GM13977 (cell line): ENCODE results near the gene SPINK9.

Experiments
- DNase-seq: peaks from one replicate; pipeline ENCODE4 v3.0.0; 2012; ENCODE audit warnings: low spot score
- CTCF ChIP-seq: IDR thresholded peaks from 2 replicates; pipeline ENCODE4 v1.5.1; 2012; ENCODE audit warnings: mild to moderate bottlenecking, control low read depth; ENCODE audit not compliant: insufficient read depth; ENCODE audit errors: extremely low read depth, missing control alignments
- in situ Hi-C: fragments of 300-500 bp; cut with MboI; formaldehyde crosslinking; loops from one replicate; pipeline ENCODE4 v1.12.0; 2022; ENCODE audit warnings: low sequenced_read_pairs, low pct_unique_long_range_greater_than_20kb, mixed read lengths, inconsistent platforms; ENCODE audit not compliant: unreplicated experiment

SPINK9 gene, protein sequence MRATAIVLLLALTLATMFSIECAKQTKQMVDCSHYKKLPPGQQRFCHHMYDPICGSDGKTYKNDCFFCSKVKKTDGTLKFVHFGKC

GRCh38 chr5:148335259-148335658, at the start of gene SPINK9:
SPINK9 (plus strand) TSS chr5:148335559; CDS start chr5:148335614, 55 bp downstream.
- no peak for TF ChIP-seq CTCF
- DNase-seq: no peak
- in situ Hi-C loops: no loop called here

GRCh38 chr5:148290271-148291195, 44.8 kb upstream of the SPINK9 start:
- DNase-seq: peak; percentile 5
- in situ Hi-C loops: no loop called here
- peak; percentile 51 for TF ChIP-seq CTCF

GRCh38 chr5:148297731-148298130, 37.6 kb upstream of the SPINK9 start:
- no peak for TF ChIP-seq CTCF
- DNase-seq: no peak
- in situ Hi-C loops: no loop called here

DNA sequence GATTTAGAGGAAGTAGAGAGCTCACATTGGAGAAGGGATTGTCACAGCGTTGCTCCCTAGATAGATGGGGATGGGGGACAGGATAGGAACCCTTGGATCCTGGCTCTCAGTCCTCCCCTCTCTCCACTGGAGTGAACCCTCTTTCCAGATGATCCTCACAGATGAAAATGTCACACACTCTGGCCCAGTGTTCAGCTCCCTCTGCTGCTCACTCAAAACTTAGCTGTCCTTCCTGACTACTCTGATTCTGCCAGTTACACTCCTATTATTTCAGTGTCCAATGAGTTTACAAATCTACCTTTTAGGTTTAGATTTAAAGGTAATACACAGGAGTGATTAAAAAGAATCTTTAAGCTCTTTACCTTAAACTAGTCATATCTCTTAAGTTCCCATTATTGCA, 28.9 kb upstream of the SPINK9 start:
- no peak for TF ChIP-seq CTCF
- no peak for DNase-seq
- in situ Hi-C loops: no loop called here

- in situ Hi-C loops: no loop called here
- no peak for TF ChIP-seq CTCF
- DNase-seq: no peak
These were observed 26.3 kb upstream of the SPINK9 start for GRCh38 chr5:148309019-148309418.

- no peak for DNase-seq
- in situ Hi-C loops: no loop called here
- no peak for TF ChIP-seq CTCF
These were observed 25.6 kb upstream of the SPINK9 start for GRCh38 chr5:148309746-148310145.
